Activated T-cell treated with anti-CD3 and anti-CD28 coated beads for 4 hours (primary cell): ENCODE results near the gene GRIK1.

Source experiments
- DNase-seq: peaks from one replicate; pipeline ENCODE4 v3.0.0-alpha.2; 2020

GRIK1 gene

GRCh38 chr21:29580732-29581285, 359.0 kb downstream of the GRIK1 start:
- no peak for DNase-seq

GRCh38 chr21:29578306-29578705, 361.5 kb downstream of the GRIK1 start:
- DNase-seq = no peak

GRCh38 chr21:29571949-29572348, 367.8 kb downstream of the GRIK1 start:
- no peak for DNase-seq

GRCh38 chr21:29568020-29568697, 371.6 kb downstream of the GRIK1 start:
- no peak for DNase-seq

GRCh38 chr21:29557931-29558725, 381.7 kb downstream of the GRIK1 start:
- no peak for DNase-seq

- DNase-seq = no peak
These were observed 382.6 kb downstream of the GRIK1 start for GRCh38 chr21:29557200-29557599.

GRCh38 chr21:29555601-29556000, 384.2 kb downstream of the GRIK1 start:
- no peak for DNase-seq

- DNase-seq = no peak
These were observed 389.6 kb downstream of the GRIK1 start for GRCh38 chr21:29550205-29550604.

- DNase-seq = no peak
These were observed 390.2 kb downstream of the GRIK1 start for GRCh38 chr21:29549614-29550013.

- no peak for DNase-seq
These were observed 391.8 kb downstream of the GRIK1 start for GRCh38 chr21:29547998-29548397.

- DNase-seq = no peak
These were observed 393.7 kb downstream of the GRIK1 start for GRCh38 chr21:29546071-29546470.

GRCh38 chr21:29540289-29540688, 399.5 kb downstream of the GRIK1 start:
- DNase-seq = no peak

GRCh38 chr21:29538115-29538514, 401.7 kb downstream of the GRIK1 start:
- DNase-seq = no peak

GRCh38 chr21:29534448-29534847, 405.3 kb downstream of the GRIK1 start:
- no peak for DNase-seq

GRCh38 chr21:29529139-29529538, 410.7 kb downstream of the GRIK1 start:
- DNase-seq = no peak

GRCh38 chr21:29526545-29526944, 413.3 kb downstream of the GRIK1 start:
- DNase-seq = no peak

GRCh38 chr21:29524055-29524454, 415.7 kb downstream of the GRIK1 start:
- no peak for DNase-seq

GRCh38 chr21:29523646-29524045, 416.1 kb downstream of the GRIK1 start:
- no peak for DNase-seq

GRCh38 chr21:29521872-29522271, 417.9 kb downstream of the GRIK1 start:
- DNase-seq = no peak

- DNase-seq = no peak
These were observed 419.6 kb downstream of the GRIK1 start for GRCh38 chr21:29520171-29520570.

GRCh38 chr21:29514652-29515247, 425.0 kb downstream of the GRIK1 start:
- no peak for DNase-seq

- DNase-seq = no peak
These were observed 426.3 kb downstream of the GRIK1 start for GRCh38 chr21:29513535-29513934.

GRCh38 chr21:29511096-29511495, 428.7 kb downstream of the GRIK1 start:
- no peak for DNase-seq

GRCh38 chr21:29509121-29509520, 430.7 kb downstream of the GRIK1 start:
- no peak for DNase-seq
